ENCODE results near the gene AKR1C1. TPM values are rescaled to one million over a fixed set of nuclear protein-coding genes. Genes with fewer than 3 reads are reported as not detected.
"Not testable (repeated sequence)": the region's sequence is repeated elsewhere in the genome, so short reads cannot be mapped to it uniquely, and the experiment has no call there.

Gene AKR1C1
- polyA plus RNA-seq, 1 experiment: 125 TPM

- no peak for DNase-seq (ENCODE audit: low read depth, low spot score)
- H3K4me3 ChIP-seq (ENCODE audit: low read depth, low read length): no peak overlapping the region
- CTCF ChIA-PET: interaction anchor here (2.7 kb wide), 1 partner anchor 140 kb away, joined by 11 read pairs; no protein-coding TSS in a partner anchor
These were observed 27.0 kb downstream of the AKR1C1 start for GRCh38 chr10:4990217-4990616.

GRCh38 chr10:4991463-4991862 lies 28.2 kb downstream of the AKR1C1 start:
- H3K4me3 ChIP-seq (ENCODE audit: low read depth, low read length); H3K27me3 ChIP-seq (ENCODE audit: control insufficient read depth, insufficient read depth, low read length); CTCF ChIA-PET; H3K9me3 ChIP-seq (ENCODE audit: control insufficient read depth, insufficient read depth, low read length); H3K27ac ChIP-seq (ENCODE audit: low read depth, low read length); POLR2A ChIA-PET; DNase-seq (ENCODE audit: low read depth, low spot score): not testable (repeated sequence)

More at GRCh38 chr10:4990217-4990616, 27.0 kb downstream of the AKR1C1 start:
- no peaks in the 10 kb centered on the region for H3K27me3 ChIP-seq (ENCODE audit: control insufficient read depth, insufficient read depth, low read length)
- H3K27ac ChIP-seq (ENCODE audit: low read depth, low read length): no peak overlapping the region
- POLR2A ChIA-PET: no interaction called here
- H3K9me3 ChIP-seq (ENCODE audit: control insufficient read depth, insufficient read depth, low read length): no peaks in the 10 kb centered on the region
- TF ChIP-seq CTCF (IDR thresholded peaks at IDR 0.05; ENCODE audit: low read depth, low read length): no peak

- H3K9me3 ChIP-seq (ENCODE audit: control insufficient read depth, insufficient read depth, low read length); H3K27me3 ChIP-seq (ENCODE audit: control insufficient read depth, insufficient read depth, low read length); CTCF ChIA-PET; POLR2A ChIA-PET; DNase-seq (ENCODE audit: low read depth, low spot score); H3K4me3 ChIP-seq (ENCODE audit: low read depth, low read length); H3K27ac ChIP-seq (ENCODE audit: low read depth, low read length): not testable (repeated sequence)
These were observed 29.3 kb downstream of the AKR1C1 start for GRCh38 chr10:4992564-4992963.

- POLR2A ChIA-PET, CTCF ChIA-PET: not testable (repeated sequence)
These were observed 31.0 kb downstream of the AKR1C1 start for GRCh38 chr10:4994260-4994659.

GRCh38 chr10:4998671-4999070 lies 35.5 kb downstream of the AKR1C1 start:
- no peaks in the 10 kb centered on the region for H3K9me3 ChIP-seq (ENCODE audit: control insufficient read depth, insufficient read depth, low read length)
- no peak overlapping the region for H3K4me3 ChIP-seq (ENCODE audit: low read depth, low read length)
- no peak overlapping the region for H3K27ac ChIP-seq (ENCODE audit: low read depth, low read length)
- H3K27me3 ChIP-seq (ENCODE audit: control insufficient read depth, insufficient read depth, low read length): no peaks in the 10 kb centered on the region
- TF ChIP-seq CTCF (IDR thresholded peaks at IDR 0.05; ENCODE audit: low read depth, low read length): no peak
- ChIA-PET POLR2A (no interaction called here), CTCF (no interaction called here)
- no peak for DNase-seq (ENCODE audit: low read depth, low spot score)

More at GRCh38 chr10:4994260-4994659, 31.0 kb downstream of the AKR1C1 start:
- DNase-seq (ENCODE audit: low read depth, low spot score); H3K27me3 ChIP-seq (ENCODE audit: control insufficient read depth, insufficient read depth, low read length); H3K27ac ChIP-seq (ENCODE audit: low read depth, low read length); H3K9me3 ChIP-seq (ENCODE audit: control insufficient read depth, insufficient read depth, low read length); H3K4me3 ChIP-seq (ENCODE audit: low read depth, low read length): not testable (repeated sequence)

GRCh38 chr10:5002013-5002727 lies 39.0 kb downstream of the AKR1C1 start:
- H3K4me3 ChIP-seq (ENCODE audit: low read depth, low read length): no peak overlapping the region
- H3K27me3 ChIP-seq (ENCODE audit: control insufficient read depth, insufficient read depth, low read length): no peaks in the 10 kb centered on the region
- DNase-seq (ENCODE audit: low read depth, low spot score): no peak
- CTCF ChIA-PET: interaction anchor here (0.6 to 1.3 kb wide), 3 partner anchors 21 to 95 kb away, joined by 3 to 4 read pairs (median 3); no protein-coding TSS in a partner anchor
- TF ChIP-seq CTCF (IDR thresholded peaks at IDR 0.05; ENCODE audit: low read depth, low read length): no peak
- no peak overlapping the region for H3K27ac ChIP-seq (ENCODE audit: low read depth, low read length)
- no peaks in the 10 kb centered on the region for H3K9me3 ChIP-seq (ENCODE audit: control insufficient read depth, insufficient read depth, low read length)
- POLR2A ChIA-PET: no interaction called here

GRCh38 chr10:5003127-5004029 lies 40.2 kb downstream of the AKR1C1 start, which contains the start of gene AKR1C2:
TSS of gene AKR1C2 (minus strand) at chr10:5003857. CDS start at chr10:5003835, 22 bp downstream.
- DNase-seq (ENCODE audit: low read depth, low spot score); H3K27me3 ChIP-seq (ENCODE audit: control insufficient read depth, insufficient read depth, low read length); H3K9me3 ChIP-seq (ENCODE audit: control insufficient read depth, insufficient read depth, low read length); POLR2A ChIA-PET; H3K27ac ChIP-seq (ENCODE audit: low read depth, low read length): not testable (repeated sequence)
- H3K4me3 ChIP-seq (ENCODE audit: low read depth, low read length): peak within 1 kb of the TSS; percentile 51
- CTCF ChIA-PET: interaction anchor here (0.6 to 0.7 kb wide), 4 partner anchors 85 to 424 kb away, joined by 3 to 4 read pairs (median 3); no protein-coding TSS in a partner anchor

- DNase-seq (ENCODE audit: low read depth, low spot score); H3K27me3 ChIP-seq (ENCODE audit: control insufficient read depth, insufficient read depth, low read length); POLR2A ChIA-PET; H3K4me3 ChIP-seq (ENCODE audit: low read depth, low read length); H3K9me3 ChIP-seq (ENCODE audit: control insufficient read depth, insufficient read depth, low read length); H3K27ac ChIP-seq (ENCODE audit: low read depth, low read length): not testable (repeated sequence)
- CTCF ChIA-PET: interaction anchor here (0.7 kb wide), 1 partner anchor 154 kb away, joined by 3 read pairs; no protein-coding TSS in a partner anchor
These were observed 40.8 kb downstream of the AKR1C1 start for GRCh38 chr10:5004030-5004385.

- CTCF ChIA-PET; POLR2A ChIA-PET; DNase-seq (ENCODE audit: low read depth, low spot score): not testable (repeated sequence)
These were observed 41.3 kb downstream of the AKR1C1 start for GRCh38 chr10:5004501-5004900.

More at GRCh38 chr10:5004501-5004900, 41.3 kb downstream of the AKR1C1 start:
- not testable (repeated sequence) for H3K4me3 ChIP-seq (ENCODE audit: low read depth, low read length); H3K27me3 ChIP-seq (ENCODE audit: control insufficient read depth, insufficient read depth, low read length); H3K9me3 ChIP-seq (ENCODE audit: control insufficient read depth, insufficient read depth, low read length); H3K27ac ChIP-seq (ENCODE audit: low read depth, low read length)
